Measurements from ENCODE around the gene CLNK.

The CLNK gene

DNA sequence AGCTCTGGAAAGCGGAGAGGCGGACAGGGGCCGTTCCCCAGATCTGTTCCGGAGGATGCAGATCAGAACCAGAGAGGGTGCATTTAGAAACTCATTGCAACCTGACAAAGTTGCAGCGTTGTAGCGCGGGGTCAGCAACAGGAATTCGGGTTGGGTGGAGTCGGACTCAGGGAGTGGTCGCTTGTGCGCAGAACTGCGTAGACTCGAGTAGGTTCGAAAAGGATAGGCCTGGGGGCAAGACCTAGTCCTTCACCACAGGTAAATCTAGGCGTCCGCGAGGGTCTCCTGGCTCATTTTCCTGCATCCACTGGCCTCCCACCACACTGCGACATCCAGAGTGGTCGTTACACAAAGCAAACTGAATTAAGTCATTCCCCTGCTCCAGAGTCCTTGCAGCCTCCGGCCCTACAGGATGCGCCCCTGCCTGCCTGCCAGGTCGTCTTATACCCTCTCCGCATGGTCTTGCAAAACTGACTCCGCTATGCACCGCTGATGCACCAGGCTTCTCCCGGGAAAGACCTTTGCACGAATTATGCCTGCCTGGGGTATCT lies 222.6 kb downstream of the CLNK start:
- in situ Hi-C loops (cut with MboI; ENCODE audit: low sequenced_read_pairs) = no loop called here

GRCh38 chr4:10461091-10461849 lies 223.3 kb downstream of the CLNK start:
- in situ Hi-C loops (cut with MboI; ENCODE audit: low sequenced_read_pairs) = no loop called here

GRCh38 chr4:10460313-10461047 lies 224.1 kb downstream of the CLNK start:
- in situ Hi-C loops (cut with MboI; ENCODE audit: low sequenced_read_pairs) = no loop called here

- in situ Hi-C loops (cut with MboI; ENCODE audit: low sequenced_read_pairs) = no loop called here
Observed at GRCh38 chr4:10459305-10459704, 225.3 kb downstream of the CLNK start.

GRCh38 chr4:10458177-10458576 lies 226.4 kb downstream of the CLNK start:
- in situ Hi-C loops (cut with MboI; ENCODE audit: low sequenced_read_pairs) = no loop called here

GRCh38 chr4:10457255-10457801 lies 227.2 kb downstream of the CLNK start, which contains the start of gene ZNF518B:
Gene ZNF518B (minus strand): TSS chr4:10457426. CDS start chr4:10446328, 11,098 bp downstream.
- in situ Hi-C loops (cut with MboI; ENCODE audit: low sequenced_read_pairs) = no loop called here

- in situ Hi-C loops (cut with MboI; ENCODE audit: low sequenced_read_pairs) = no loop called here
Observed at GRCh38 chr4:10456595-10457254, 227.8 kb downstream of the CLNK start.

DNA sequence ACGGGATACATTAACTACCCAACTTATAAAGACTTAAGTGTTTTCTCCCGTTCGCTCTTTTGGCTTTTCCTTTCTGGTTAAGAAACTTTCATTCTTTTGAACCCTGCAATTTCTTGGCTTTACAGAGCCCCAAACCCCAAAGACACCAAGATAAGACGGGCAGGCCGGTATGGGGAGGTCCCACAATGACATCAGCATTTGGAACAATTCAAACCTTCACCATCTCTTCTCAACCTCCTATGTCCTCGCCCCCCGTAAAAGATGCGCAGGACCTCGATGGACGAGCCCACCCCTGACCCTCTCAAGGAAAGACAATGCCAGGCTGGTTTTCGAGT lies 228.3 kb downstream of the CLNK start:
- in situ Hi-C loops (cut with MboI; ENCODE audit: low sequenced_read_pairs) = no loop called here

- in situ Hi-C loops (cut with MboI; ENCODE audit: low sequenced_read_pairs) = no loop called here
Observed at GRCh38 chr4:10455133-10455532, 229.4 kb downstream of the CLNK start.

- in situ Hi-C loops (cut with MboI; ENCODE audit: low sequenced_read_pairs) = no loop called here
Observed at GRCh38 chr4:10454726-10455125, 229.8 kb downstream of the CLNK start.

- in situ Hi-C loops (cut with MboI; ENCODE audit: low sequenced_read_pairs) = no loop called here
Observed at GRCh38 chr4:10454121-10454520, 230.4 kb downstream of the CLNK start.

DNA sequence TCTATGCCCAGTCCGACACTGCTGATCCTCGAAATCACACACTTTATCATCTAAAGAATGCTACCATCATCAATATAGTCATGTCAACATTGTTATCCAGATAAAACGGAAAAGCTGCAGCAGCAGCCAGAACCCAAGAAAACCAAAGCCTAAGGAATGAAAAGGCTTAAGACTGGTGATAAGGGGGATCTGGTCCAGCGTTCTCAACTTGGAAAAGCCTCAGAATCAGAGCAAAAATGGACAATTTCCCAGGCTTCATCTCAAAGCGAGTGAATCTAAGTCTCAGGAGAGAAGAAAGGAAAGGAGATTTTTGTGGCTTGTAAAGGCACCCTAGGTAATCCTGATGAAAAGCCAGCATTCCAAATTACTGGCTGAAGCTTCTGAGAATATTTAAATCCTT lies 235.6 kb downstream of the CLNK start:
- in situ Hi-C loops (cut with MboI; ENCODE audit: low sequenced_read_pairs) = no loop called here

GRCh38 chr4:10442976-10443375 lies 241.6 kb downstream of the CLNK start:
- in situ Hi-C loops (cut with MboI; ENCODE audit: low sequenced_read_pairs) = no loop called here

GRCh38 chr4:10441512-10441911 lies 243.1 kb downstream of the CLNK start:
- in situ Hi-C loops (cut with MboI; ENCODE audit: low sequenced_read_pairs) = no loop called here

DNA sequence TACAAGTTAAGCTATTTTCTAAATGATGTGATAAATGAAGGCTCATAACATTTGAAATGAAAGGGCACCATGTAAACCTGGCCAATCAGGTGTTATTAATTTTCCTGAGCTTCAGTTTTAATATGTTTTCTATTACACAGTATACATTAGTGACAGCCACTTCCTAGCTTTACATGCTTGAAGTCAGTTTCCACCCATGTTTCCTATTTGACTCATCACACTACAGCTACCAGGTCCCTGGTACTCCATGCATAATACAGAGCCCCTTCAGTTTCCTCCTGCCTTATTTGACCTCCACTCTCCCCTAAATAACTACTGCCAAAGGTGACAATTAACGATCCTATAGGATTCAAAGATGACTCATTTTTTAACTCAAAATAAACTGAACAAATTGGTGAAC lies 245.6 kb downstream of the CLNK start:
- in situ Hi-C loops (cut with MboI; ENCODE audit: low sequenced_read_pairs) = no loop called here

DNA sequence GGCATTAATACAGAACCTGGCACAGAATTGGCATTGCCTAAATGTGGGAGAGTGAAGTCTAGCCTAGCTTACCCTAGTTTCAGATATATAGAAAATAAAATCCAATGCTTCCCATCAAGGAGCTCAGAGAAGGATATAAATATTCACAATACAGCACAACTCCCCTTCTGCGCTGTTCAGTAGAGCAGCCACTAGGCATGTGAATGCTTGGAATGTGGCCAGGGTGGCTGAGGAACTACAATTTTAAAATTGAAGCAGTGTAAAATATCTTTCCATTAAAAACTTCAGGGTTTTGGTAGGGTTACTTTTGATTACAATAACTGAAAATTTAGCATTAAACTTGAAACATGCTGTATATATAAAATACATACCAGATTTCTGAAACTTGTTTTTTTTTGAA lies 246.8 kb downstream of the CLNK start:
- in situ Hi-C loops (cut with MboI; ENCODE audit: low sequenced_read_pairs) = no loop called here
